CD14-positive monocyte (primary cell): ENCODE results near the gene NFE2L1. TPM values are rescaled to one million over a fixed set of nuclear protein-coding genes. Genes with fewer than 3 reads are reported as not detected.
"Not testable (repeated sequence)": the region's sequence is repeated elsewhere in the genome, so short reads cannot be mapped to it uniquely, and the experiment has no call there.

Source experiments
- DNase-seq, 3 donors: peaks; one replicate each; pipeline ENCODE4 v3.0.0-alpha.2; 2011 to 2022
- H2AFZ ChIP-seq: 2 replicates; pipeline ENCODE4 v1.6.0; 2012; ENCODE audit warnings: mild to moderate bottlenecking, low read depth, low read length, inconsistent platforms; ENCODE audit not compliant: insufficient read depth, poor library complexity, severe bottlenecking
- H3K27ac ChIP-seq, 2 donors: 1 replicate in 1 of 2; 2 replicates in 1 of 2; pipeline ENCODE4 v1.5.1; 2012 to 2013; ENCODE audit warnings: low read length in 2 of 2, control low read depth in 1 of 2, inconsistent platforms in 1 of 2, low read depth in 1 of 2, mild to moderate bottlenecking in 1 of 2
- H3K27me3 ChIP-seq, 2 donors: one replicate each; pipeline versions ENCODE4 v1.6.0 to v1.6.1; 2011 to 2013; ENCODE audit warnings: low read length in 2 of 2; ENCODE audit not compliant: control insufficient read depth in 2 of 2, insufficient read depth in 2 of 2
- H3K36me3 ChIP-seq, 2 donors: replicated peaks in 1 of 2; 1 replicate in 1 of 2; 2 replicates in 1 of 2; pipeline versions ENCODE4 v1.5.1 to v1.6.1; 2012 to 2013; ENCODE audit warnings: low read length in 2 of 2, control low read depth in 1 of 2, inconsistent platforms in 1 of 2, mild to moderate bottlenecking in 1 of 2; ENCODE audit not compliant: insufficient read depth in 2 of 2, control insufficient read depth in 1 of 2
- H3K4me1 ChIP-seq, 2 donors: 1 replicate in 1 of 2; 2 replicates in 1 of 2; pipeline versions ENCODE4 v1.5.1 to v1.6.1; 2012 to 2013; ENCODE audit warnings: low read length in 2 of 2, control low read depth in 1 of 2, inconsistent platforms in 1 of 2, mild to moderate bottlenecking in 1 of 2, moderate library complexity in 1 of 2; ENCODE audit not compliant: insufficient read depth in 2 of 2, control insufficient read depth in 1 of 2
- H3K4me2 ChIP-seq: replicated peaks from 2 replicates; pipeline ENCODE3; 2012; ENCODE audit warnings: low read length, moderate library complexity, mild to moderate bottlenecking; ENCODE audit not compliant: poor library complexity, severe bottlenecking; ENCODE audit errors: extremely low read depth
- H3K4me3 ChIP-seq, 3 experiments: fragments of 200-600 bp in 1 of 3; sonication (generic) in 1 of 3; replicated peaks in 1 of 3; 1 replicate in 2 of 3; 2 replicates in 1 of 3; pipeline ENCODE4 v1.5.1; 2011 to 2013; ENCODE audit warnings: low read length in 3 of 3, mild to moderate bottlenecking in 3 of 3, control low read depth in 2 of 3, low read depth in 2 of 3, inconsistent platforms in 1 of 3, moderate library complexity in 1 of 3
- H3K79me2 ChIP-seq: 2 replicates; pipeline ENCODE4 v1.6.0; 2012; ENCODE audit warnings: mild to moderate bottlenecking, control low read depth, inconsistent platforms, low read length, moderate library complexity; ENCODE audit not compliant: insufficient read depth
- H3K9ac ChIP-seq: 2 replicates; pipeline ENCODE4 v1.6.0; 2017; ENCODE audit warnings: low read length, mild to moderate bottlenecking; ENCODE audit not compliant: insufficient read depth, poor library complexity, severe bottlenecking
- H3K9me3 ChIP-seq, 2 donors: replicated peaks in 1 of 2; 1 replicate in 1 of 2; 2 replicates in 1 of 2; pipeline versions ENCODE4 v1.5.1 to v1.6.1; 2012 to 2013; ENCODE audit warnings: low read length in 2 of 2, control low read depth in 1 of 2; ENCODE audit not compliant: control insufficient read depth in 1 of 2, insufficient read depth in 1 of 2
- H4K20me1 ChIP-seq: 2 replicates; pipeline ENCODE4 v1.6.0; 2012; ENCODE audit warnings: mild to moderate bottlenecking, low read length, control low read depth, moderate library complexity; ENCODE audit not compliant: insufficient read depth
- H3K27ac Mint-ChIP-seq, 7 donors: one replicate each; pipeline ENCODE4 v1.8.0; 2020; ENCODE audit warnings: mild to moderate bottlenecking in 7 of 7, mixed read lengths in 7 of 7, moderate library complexity in 6 of 7, inconsistent platforms in 2 of 7
- H3K27me3 Mint-ChIP-seq, 3 donors: one replicate each; pipeline ENCODE4 v1.8.0; 2021 to 2022; ENCODE audit warnings: low read depth in 3 of 3, mild to moderate bottlenecking in 3 of 3, mixed read lengths in 3 of 3, moderate library complexity in 3 of 3, inconsistent platforms in 1 of 3
- H3K36me3 Mint-ChIP-seq, 2 donors: one replicate each; pipeline ENCODE4 v1.8.0; 2020; ENCODE audit warnings: mixed read lengths in 2 of 2, inconsistent platforms in 1 of 2, mild to moderate bottlenecking in 1 of 2
- H3K4me1 Mint-ChIP-seq: one replicate; pipeline ENCODE4 v1.8.0; 2020; ENCODE audit warnings: mild to moderate bottlenecking, mixed read lengths
- H3K4me3 Mint-ChIP-seq, 2 donors: one replicate each; pipeline ENCODE4 v1.8.0; 2020; ENCODE audit warnings: mild to moderate bottlenecking in 2 of 2, mixed read lengths in 2 of 2, moderate library complexity in 1 of 2
- H3K9me3 Mint-ChIP-seq, 7 donors: one replicate each; pipeline ENCODE4 v1.8.0; 2020 to 2022; ENCODE audit warnings: mixed read lengths in 7 of 7, mild to moderate bottlenecking in 6 of 7, moderate library complexity in 6 of 7, inconsistent platforms in 2 of 7
- CTCF ChIP-seq: fragments of 200-600 bp; IDR thresholded peaks from one replicate; pipeline ENCODE4 v1.8.0; 2022; ENCODE audit warnings: antibody characterized with exemption, mild to moderate bottlenecking
- WGBS: methylation state at CpG from one replicate; pipeline ENCODE4 v1.1.5; 2013; ENCODE audit warnings: missing lambda C conversion rate; ENCODE audit not compliant: insufficient coverage; 5-methylcytosine and 5-hydroxymethylcytosine counted together
- intact Hi-C, 2 donors: fragments of 100-400 bp; cut with micrococcal nuclease; formaldehyde crosslinking; loops; one replicate each; pipeline versions ENCODE4 v1.15.0 to v1.15.1; 2023
- polyA plus RNA-seq, 3 donors: library from polyadenylated mRNA; depleted of rRNA in 1 of 3; unstranded in 2 of 3; stranded (reverse) in 1 of 3; fragments of 300-500 nt in 2 of 3; fragments of >200 nt in 1 of 3; fragmentation: Illumina TruSeq in 2 of 3; gene quantifications; 1 replicate in 2 of 3; 2 replicates in 1 of 3; pipeline ENCODE4 v1.2.3, GENCODE V29; 2012 to 2021

NFE2L1 gene
- polyA plus RNA-seq, 3 donors, result 2.8 to 27.0 (median 7.1) TPM

- Histone ChIP-seq H4K20me1 (no peaks in the 10 kb centered on the region), H3K27ac (no peak overlapping the region), H3K27me3 (peaks cover 4 to 26% of the 10 kb centered on the region in 2 donors), H2AFZ (no peak overlapping the region), H3K79me2 (no peaks in the 10 kb centered on the region), H3K36me3 (no peaks in the 10 kb centered on the region), H3K4me2 (no peak overlapping the region), H3K4me3 (no peak overlapping the region), H3K9ac (no peak overlapping the region), H3K9me3 (no peaks in the 10 kb centered on the region), H3K4me1 (peaks cover 27 to 48% of the 10 kb centered on the region in 2 donors)
- Mint-ChIP-seq H3K4me1 (peaks cover 46% of the 10 kb centered on the region), H3K9me3 (peaks cover 0 to 2% (median 0%) of the 10 kb centered on the region in 7 donors), H3K36me3 (peaks cover 3 to 18% of the 10 kb centered on the region in 2 donors), H3K27me3 (peaks cover 31 to 45% (median 38%) of the 10 kb centered on the region in 3 donors), H3K4me3 (peak overlapping the region in 1 of 2 donors; percentile 5), H3K27ac (no peak overlapping the region)
- WGBS, result 77% methylated on average over 7 of the region's 8 CpGs
- no peak for DNase-seq
- TF ChIP-seq CTCF, result no peak
- intact Hi-C loops, result loop anchor here in 1 of 2 donors (5.0 kb wide), 1 partner anchor 177 kb away; no protein-coding TSS in a partner anchor
Observed at GRCh38 chr17:48014595-48015111, 33.5 kb upstream of the NFE2L1 start.

- DNase-seq, result no peak
- Histone ChIP-seq H3K4me3 (no peak overlapping the region), H3K27me3 (peaks cover 4 to 26% of the 10 kb centered on the region in 2 donors), H3K9ac (no peak overlapping the region), H3K79me2 (no peaks in the 10 kb centered on the region), H2AFZ (no peak overlapping the region), H4K20me1 (no peaks in the 10 kb centered on the region), H3K36me3 (no peaks in the 10 kb centered on the region), H3K27ac (no peak overlapping the region), H3K4me1 (peaks cover 30 to 56% of the 10 kb centered on the region in 2 donors), H3K4me2 (no peak overlapping the region), H3K9me3 (no peaks in the 10 kb centered on the region)
- peaks cover 5 to 19% of the 10 kb centered on the region in 2 donors for H3K36me3 Mint-ChIP-seq
- WGBS, result no CpG with 5 or more reads among the region's 2 CpGs
- H3K4me3 Mint-ChIP-seq, result no peak overlapping the region
- H3K9me3 Mint-ChIP-seq, result peaks cover 0 to 2% (median 0%) of the 10 kb centered on the region in 7 donors
- TF ChIP-seq CTCF, result no peak
- peaks cover 31 to 39% (median 32%) of the 10 kb centered on the region in 3 donors for H3K27me3 Mint-ChIP-seq
- peaks cover 52% of the 10 kb centered on the region for H3K4me1 Mint-ChIP-seq
- peak overlapping the region in 1 of 7 donors; percentile 82 for H3K27ac Mint-ChIP-seq
- intact Hi-C loops, result loop anchor here in 1 of 2 donors (5.0 kb wide), 1 partner anchor 179 kb away; no protein-coding TSS in a partner anchor
Observed at GRCh38 chr17:48016112-48016511, 32.0 kb upstream of the NFE2L1 start.

GRCh38 chr17:48017817-48018158 lies 30.4 kb upstream of the NFE2L1 start:
- Histone ChIP-seq H2AFZ (peak overlapping the region; percentile 53), H3K27ac (peak overlapping the region in 1 of 2 donors; percentile 52), H3K4me2 (peak overlapping the region; percentile 45), H3K27me3 (peaks cover under 1 to 15% of the 10 kb centered on the region in 2 donors), H3K4me1 (peaks cover 33 to 56% of the 10 kb centered on the region in 2 donors), H3K4me3 (peak overlapping the region in 1 of 3 experiments; percentile 47)
- 100% methylated on average over 1 of the region's 4 CpGs for WGBS
- not testable (repeated sequence) for H4K20me1 ChIP-seq, H3K36me3 ChIP-seq, H3K9me3 ChIP-seq, H3K9ac ChIP-seq, H3K9me3 Mint-ChIP-seq, DNase-seq, H3K79me2 ChIP-seq
- peak overlapping the region in 1 of 2 donors; percentile 52 for H3K4me3 Mint-ChIP-seq
- H3K27ac Mint-ChIP-seq, result peak overlapping the region in 3 of 7 donors; percentile 30 to 95 (median 93)
- H3K36me3 Mint-ChIP-seq, result peaks cover 2 to 19% of the 10 kb centered on the region in 2 donors
- H3K4me1 Mint-ChIP-seq, result peaks cover 55% of the 10 kb centered on the region
- intact Hi-C loops, result loop anchor here in 1 of 2 donors (2.0 to 5.0 kb wide), 2 partner anchors 39 to 180 kb away; no protein-coding TSS in a partner anchor
- peaks cover 17 to 24% (median 22%) of the 10 kb centered on the region in 3 donors for H3K27me3 Mint-ChIP-seq
